GM23338 (cell line): ENCODE data around the gene SNX4. TPM values are rescaled to one million over a fixed set of nuclear protein-coding genes. Genes with fewer than 3 reads are reported as not detected.

ENCODE experiments used
- ATAC-seq: fragments of 200-7000 bp; cut with Tn5 transposase; 3 replicates; pipeline ENCODE4 v1.9.1; 2020
- DNase-seq: peaks from one replicate; pipeline ENCODE4 v3.0.0-alpha.2; 2015; ENCODE audit warnings: low spot score
- H2AFZ ChIP-seq: fragments of 200-600 bp; sonication (generic); 2 replicates; pipeline ENCODE4 v1.8.0; 2016; ENCODE audit warnings: antibody characterized with exemption, mild to moderate bottlenecking, moderate library complexity
- H3F3A ChIP-seq: fragments of 200-600 bp; sonication (generic); replicated peaks from 2 replicates; pipeline ENCODE4 v1.8.0; 2017; ENCODE audit warnings: antibody characterized with exemption, mixed run types, low read depth
- H3K27ac ChIP-seq: fragments of 200-600 bp; sonication (generic); 2 replicates; pipeline ENCODE4 v1.6.1; 2016; ENCODE audit warnings: low read depth
- H3K27me3 ChIP-seq: fragments of 200-600 bp; sonication (generic); 2 replicates; pipeline ENCODE4 v1.8.0; 2016; ENCODE audit warnings: mild to moderate bottlenecking, mixed run types, moderate library complexity; ENCODE audit not compliant: insufficient read depth
- H3K36me3 ChIP-seq: fragments of 200-600 bp; sonication (generic); 2 replicates; pipeline ENCODE4 v1.8.0; 2016; ENCODE audit warnings: mild to moderate bottlenecking; ENCODE audit not compliant: insufficient read depth
- H3K4me1 ChIP-seq: fragments of 200-600 bp; sonication (generic); 2 replicates; pipeline ENCODE4 v1.8.0; 2016; ENCODE audit warnings: mild to moderate bottlenecking, moderate library complexity; ENCODE audit not compliant: insufficient read depth
- H3K4me2 ChIP-seq: fragments of 200-600 bp; sonication (generic); 2 replicates; pipeline ENCODE4 v1.7.1; 2017; ENCODE audit warnings: mixed run types
- H3K4me3 ChIP-seq: fragments of 200-600 bp; sonication (generic); 2 replicates; pipeline ENCODE4 v1.6.1; 2016; ENCODE audit warnings: mixed run types
- H3K79me2 ChIP-seq: fragments of 200-600 bp; sonication (generic); replicated peaks from 2 replicates; pipeline ENCODE4 v1.8.0; 2017; ENCODE audit warnings: mild to moderate bottlenecking; ENCODE audit not compliant: insufficient read depth
- H3K9me2 ChIP-seq: fragments of 200-600 bp; sonication (generic); 2 replicates; pipeline ENCODE4 v1.8.0; 2017; ENCODE audit not compliant: insufficient read depth
- H4K20me1 ChIP-seq: fragments of 200-600 bp; sonication (generic); replicated peaks from 2 replicates; pipeline ENCODE4 v1.8.0; 2017; ENCODE audit warnings: mild to moderate bottlenecking; ENCODE audit not compliant: insufficient read depth
- H3K27ac Mint-ChIP-seq: 2 replicates; pipeline ENCODE4 v1.8.0; 2020; ENCODE audit warnings: inconsistent platforms, mild to moderate bottlenecking, moderate library complexity, mixed read lengths
- H3K27me3 Mint-ChIP-seq: 3 replicates; pipeline ENCODE4 v1.8.0; 2022; ENCODE audit warnings: low read depth, mild to moderate bottlenecking, moderate library complexity, mixed read lengths, inconsistent platforms; ENCODE audit not compliant: insufficient read depth, poor library complexity
- H3K36me3 Mint-ChIP-seq: 3 replicates; pipeline ENCODE4 v1.8.0; 2021; ENCODE audit warnings: low read depth, mild to moderate bottlenecking, inconsistent platforms, moderate library complexity, mixed read lengths
- H3K4me1 Mint-ChIP-seq: 3 replicates; pipeline ENCODE4 v1.8.0; 2020; ENCODE audit warnings: mild to moderate bottlenecking, inconsistent platforms, mixed read lengths
- H3K4me3 Mint-ChIP-seq: 3 replicates; pipeline ENCODE4 v1.8.0; 2021; ENCODE audit warnings: moderate library complexity, mild to moderate bottlenecking, inconsistent platforms, mixed read lengths
- H3K9me3 Mint-ChIP-seq: 3 replicates; pipeline ENCODE4 v1.8.0; 2020; ENCODE audit warnings: moderate library complexity, mild to moderate bottlenecking, inconsistent platforms, mixed read lengths
- CTCF ChIP-seq, 2 experiments: fragments of 200-600 bp in 1 of 2; sonication (generic) in 1 of 2; conservative IDR thresholded peaks; 2 replicates each; pipeline versions ENCODE4 v1.5.1 to v1.6.1; 2016 to 2017; ENCODE audit warnings: antibody characterized with exemption in 2 of 2, low read depth in 2 of 2, mild to moderate bottlenecking in 2 of 2, moderate library complexity in 1 of 2
- POLR2AphosphoS5 ChIP-seq: IDR thresholded peaks from 2 replicates; pipeline ENCODE4 v1.6.1; 2016; ENCODE audit warnings: antibody characterized with exemption, low read depth
- ZNF114 ChIP-seq: fragments of 250-450 bp; sonication (Bioruptor Pico); IDR thresholded peaks from 2 replicates; pipeline ENCODE4 v1.5.0; 2020; ENCODE audit warnings: mild to moderate bottlenecking, moderate library complexity
- ZNF331 ChIP-seq: fragments of 250-450 bp; sonication (Bioruptor Pico); IDR thresholded peaks from 2 replicates; pipeline ENCODE4 v1.5.0; 2020; ENCODE audit warnings: low read depth, mild to moderate bottlenecking, moderate library complexity
- ZNF462 ChIP-seq: fragments of 250-450 bp; sonication (Bioruptor Pico); IDR thresholded peaks from 2 replicates; pipeline ENCODE4 v1.5.0; 2020; ENCODE audit warnings: mild to moderate bottlenecking, moderate library complexity
- polyA plus RNA-seq: library from polyadenylated mRNA; unstranded; fragments of >200 nt; fragmentation: Nextera tagmentation; extraction: Ambion mirVana; gene quantifications from 2 replicates; pipeline ENCODE4 v1.2.1, GENCODE V29; 2016
- total RNA-seq: library from RNA; depleted of rRNA; stranded (reverse); fragments of >200 nt; shearing (Covaris generic); gene quantifications from 2 replicates; pipeline ENCODE4 v1.2.3, GENCODE V29; 2014

The SNX4 gene
- total and polyA plus RNA-seq, 2 experiments from 2014 or later = 13.0 to 27.8 TPM

GRCh38 chr3:125440559-125440955, 79.4 kb downstream of the SNX4 start (continued):
- TF ChIP-seq ZNF462 (CRISPR knock-in tag) (no peak), ZNF114 (CRISPR knock-in tag) (no peak)

GRCh38 chr3:125437631-125438435, 82.2 kb downstream of the SNX4 start:
- Mint-ChIP-seq H3K27me3 (peaks cover 4% of the 10 kb centered on the region), H3K9me3 (peaks cover 9% of the 10 kb centered on the region), H3K4me1 (peaks cover 18% of the 10 kb centered on the region), H3K27ac (no peak overlapping the region), H3K36me3 (0 out of 3 replicates have a peak, but pooled peaks cover 2% of the 10 kb centered on the region), H3K4me3 (no peak overlapping the region)
- Histone ChIP-seq H3K4me3 (no peak overlapping the region), H2AFZ (no peak overlapping the region), H3K27me3 (no peaks in the 10 kb centered on the region), H3K36me3 (no peaks in the 10 kb centered on the region), H3K79me2 (no peaks in the 10 kb centered on the region), H3K4me2 (no peak overlapping the region), H3K4me1 (peaks cover 11% of the 10 kb centered on the region; the same call in 1 of the 2 replicates), H3K27ac (no peak overlapping the region), H3K9me2 (peaks cover 16% of the 10 kb centered on the region), H4K20me1 (no peaks in the 10 kb centered on the region), H3F3A (no peaks in the 10 kb centered on the region)
- peak; percentile 69 for ATAC-seq
- TF ChIP-seq CTCF (conservative IDR thresholded peaks at IDR 0.05; ENCODE audit: low read depth in 2 of 2) = peak; percentile 89 to 99
- no peak for TF ChIP-seq ZNF462 (CRISPR knock-in tag)
- no peak for TF ChIP-seq ZNF331 (CRISPR knock-in tag)
- TF ChIP-seq POLR2AphosphoS5 = no peak
- peak; percentile 71 for DNase-seq
